GM12878 (cell line): Measurements from ENCODE around the gene GLB1L2. TPM values are rescaled to one million over a fixed set of nuclear protein-coding genes. Genes with fewer than 3 reads are reported as not detected.

Source experiments
- ATAC-seq: fragments of 200-7000 bp; cut with Tn5 transposase; 3 replicates; pipeline ENCODE4 v1.9.1; 2020; ENCODE audit warnings: mild to moderate bottlenecking, moderate library complexity
- BruUV-seq: library from RNA; stranded (reverse); fragments of 400-500 nt; replicated peaks from 2 replicates; lab custom pipeline; 2021; lab: Mats Ljungman, UMichigan
- CTCF ChIA-PET: fragments of 300-600 bp; sonication (Branson Sonifier 250); formaldehyde crosslinking; extraction: SDS; loops from one replicate; lab custom pipeline; 2021; ENCODE audit warnings: inconsistent platforms; lab: Yijun Ruan, JAX
- POLR2A ChIA-PET: fragments of 350-600 bp; formaldehyde crosslinking; extraction: SDS; loops from one replicate; lab custom pipeline; 2021; ENCODE audit warnings: inconsistent platforms; lab: Charles Lee
- RAD21 ChIA-PET: fragments of 300-600 bp; sonication (Branson Sonifier 250); formaldehyde crosslinking; loops from one replicate; lab custom pipeline; 2023; ENCODE audit warnings: antibody characterized with exemption; ENCODE audit not compliant: unreplicated experiment; lab: Charles Lee
- SMC1A ChIA-PET: fragments of 300-600 bp; sonication (Branson Sonifier 250); formaldehyde crosslinking; loops from one replicate; lab custom pipeline; 2023; ENCODE audit not compliant: unreplicated experiment, uncharacterized antibody; lab: Charles Lee
- DNase-seq: peaks from one replicate; pipeline ENCODE4 v3.0.0-alpha.2; 2011; ENCODE audit warnings: low read depth, low spot score
- FAIRE-seq: peaks from 3 replicates; lab custom pipeline; 2011; peaks lifted over from hg19 to GRCh38; lab: Jason Lieb, UNC
- H2AFZ ChIP-seq: 2 replicates; pipeline ENCODE4 v1.6.0; 2011; ENCODE audit warnings: low read depth, low read length, control low read depth; ENCODE audit not compliant: control insufficient read depth
- H3K27ac ChIP-seq: 2 replicates; pipeline ENCODE4 v1.5.1; 2011; ENCODE audit warnings: control low read depth; ENCODE audit not compliant: control insufficient read depth, insufficient read depth
- H3K27me3 ChIP-seq, 2 experiments: replicated peaks in 1 of 2; 2 replicates each; pipeline versions ENCODE4 v1.6.0 to v1.6.1; 2011; ENCODE audit warnings: low read length in 1 of 2; ENCODE audit not compliant: control insufficient read depth in 2 of 2, insufficient read depth in 2 of 2
- H3K36me3 ChIP-seq, 2 experiments: 2 replicates each; pipeline ENCODE4 v1.5.1; 2011; ENCODE audit warnings: low read length in 1 of 2; ENCODE audit not compliant: control insufficient read depth in 2 of 2, insufficient read depth in 2 of 2
- H3K4me1 ChIP-seq: 2 replicates; pipeline ENCODE4 v1.6.1; 2011; ENCODE audit warnings: mild to moderate bottlenecking, low read length, moderate library complexity, mixed read lengths; ENCODE audit not compliant: control insufficient read depth, insufficient read depth
- H3K4me2 ChIP-seq: 2 replicates; pipeline ENCODE4 v1.6.0; 2011; ENCODE audit warnings: control low read depth; ENCODE audit not compliant: control insufficient read depth, insufficient read depth
- H3K4me3 ChIP-seq: fragments of 200-600 bp; sonication (generic); 2 replicates; pipeline ENCODE4 v1.5.1; 2016
- H3K79me2 ChIP-seq: 2 replicates; pipeline ENCODE4 v1.6.0; 2011; ENCODE audit warnings: low read length; ENCODE audit not compliant: control insufficient read depth, insufficient read depth
- H3K9ac ChIP-seq: 2 replicates; pipeline ENCODE4 v1.8.0; 2011; ENCODE audit warnings: low read length, control low read depth, mixed read lengths; ENCODE audit not compliant: control insufficient read depth, insufficient read depth
- H3K9me3 ChIP-seq: replicated peaks from 3 replicates; pipeline ENCODE4 v1.5.1; 2011; ENCODE audit warnings: mild to moderate bottlenecking, low read length; ENCODE audit not compliant: control insufficient read depth, insufficient read depth
- H4K20me1 ChIP-seq: 2 replicates; pipeline ENCODE4 v1.6.0; 2011; ENCODE audit not compliant: control insufficient read depth, insufficient read depth
- ATF7 ChIP-seq: fragments of 450-650 bp; IDR thresholded peaks from 2 replicates; pipeline ENCODE4 v1.6.1; 2016; ENCODE audit warnings: low read depth, mild to moderate bottlenecking
- BCLAF1 ChIP-seq: fragments of 450-650 bp; IDR thresholded peaks from 2 replicates; pipeline ENCODE4 v1.6.1; 2017; ENCODE audit warnings: antibody characterized with exemption, mild to moderate bottlenecking, moderate library complexity
- EED ChIP-seq: sonication (generic); IDR thresholded peaks from 2 replicates; pipeline ENCODE4 v1.6.1; 2016; ENCODE audit warnings: antibody characterized with exemption, low read depth
- GATAD2B ChIP-seq: fragments of 450-650 bp; conservative IDR thresholded peaks from 2 replicates; pipeline ENCODE4 v1.6.1; 2017; ENCODE audit warnings: low read depth, mild to moderate bottlenecking, moderate library complexity
- HDGF ChIP-seq: fragments of 450-650 bp; IDR thresholded peaks from 2 replicates; pipeline ENCODE4 v1.6.1; 2016; ENCODE audit warnings: antibody characterized with exemption
- IRF5 ChIP-seq: fragments of 450-650 bp; IDR thresholded peaks from 2 replicates; pipeline ENCODE4 v1.6.1; 2017; ENCODE audit warnings: borderline replicate concordance
- KAT2A ChIP-seq: conservative IDR thresholded peaks from 2 replicates; pipeline ENCODE4 v1.6.1; 2011; ENCODE audit warnings: low read depth, low read length; ENCODE audit not compliant: control insufficient read depth
- KDM1A ChIP-seq: fragments of 200-600 bp; sonication (generic); IDR thresholded peaks from 2 replicates; pipeline ENCODE4 v1.6.1; 2016; ENCODE audit warnings: borderline replicate concordance
- MEF2A ChIP-seq: IDR thresholded peaks from 2 replicates; pipeline ENCODE4 v1.6.1; 2011; ENCODE audit warnings: low read depth, mild to moderate bottlenecking, low read length, moderate library complexity; ENCODE audit not compliant: insufficient read depth
- NKRF ChIP-seq: fragments of 450-650 bp; conservative IDR thresholded peaks from 2 replicates; pipeline ENCODE4 v1.6.1; 2017; ENCODE audit warnings: mild to moderate bottlenecking, moderate library complexity
- PML ChIP-seq: IDR thresholded peaks from 2 replicates; pipeline ENCODE4 v1.6.1; 2012; ENCODE audit warnings: low read length, inconsistent platforms
- POLR2A ChIP-seq: IDR thresholded peaks from 2 replicates; pipeline ENCODE4 v1.6.1; 2011; ENCODE audit warnings: low read depth, mild to moderate bottlenecking, low read length
- PRDM15 ChIP-seq: fragments of 450-650 bp; formaldehyde crosslinking; IDR thresholded peaks from 2 replicates; pipeline ENCODE4 v1.4.0; 2020; ENCODE audit warnings: mild to moderate bottlenecking, moderate library complexity
- RELA ChIP-seq: fragments of 450-650 bp; IDR thresholded peaks from 2 replicates; pipeline ENCODE4 v1.8.0; 2014; ENCODE audit warnings: borderline replicate concordance; ENCODE audit not compliant: partially characterized antibody
- RUNX3 ChIP-seq: IDR thresholded peaks from 2 replicates; pipeline ENCODE4 v1.6.1; 2012; ENCODE audit warnings: low read length, inconsistent platforms
- SMAD5 ChIP-seq: IDR thresholded peaks from 2 replicates; pipeline ENCODE4 v1.6.1; 2016; ENCODE audit warnings: antibody characterized with exemption, low read depth
- SP1 ChIP-seq: IDR thresholded peaks from one replicate; pipeline ENCODE4 v1.6.1; 2011; ENCODE audit warnings: low read depth, low read length
- YBX1 ChIP-seq: fragments of 450-650 bp; IDR thresholded peaks from 2 replicates; pipeline ENCODE4 v1.6.1; 2016; ENCODE audit warnings: antibody characterized with exemption
- WGBS: methylation state at CpG from one replicate; pipeline ENCODE4 v1.1.6; 2016; ENCODE audit warnings: low lambda C conversion rate; ENCODE audit not compliant: insufficient replicate concordance, insufficient coverage; ENCODE audit errors: missing lambda C conversion rate; 5-methylcytosine and 5-hydroxymethylcytosine counted together
- in situ Hi-C: fragments of 300-500 bp; cut with MboI; formaldehyde crosslinking; loops from 9 replicates; pipeline ENCODE4 v1.14.3; 2018; ENCODE audit warnings: mixed read lengths
- intact Hi-C: fragments of 100-400 bp; cut with micrococcal nuclease; formaldehyde crosslinking; loops from one replicate; pipeline ENCODE4 v1.14.2; 2022; ENCODE audit not compliant: unreplicated experiment
- polyA plus RNA-seq, 11 experiments: library from polyadenylated mRNA; depleted of rRNA in 4 of 11; unstranded in 6 of 11; stranded (reverse) in 5 of 11; fragments of >200 nt; fragmentation: Nextera tagmentation in 4 of 11; fragmentation: Illumina TruSeq in 1 of 11; extraction: Ambion mirVana in 4 of 11; extraction: Trizol in 1 of 11; gene quantifications; 1 replicate in 1 of 11; 2 replicates in 10 of 11; pipeline versions ENCODE4 v1.2.1 to v1.2.3, GENCODE V29; 2011 to 2016; ENCODE audit warnings: inconsistent platforms in 2 of 11, missing spikeins in 2 of 11, low read depth in 1 of 11
- total RNA-seq, 4 experiments: library from RNA; depleted of rRNA in 3 of 4; stranded (reverse); fragments of >200 nt in 3 of 4; fragmentation: Illumina TruSeq in 1 of 4; extraction: Trizol in 1 of 4; gene quantifications; 2 replicates each; pipeline versions ENCODE4 v1.2.1 to v1.2.3, GENCODE V29; 2013 to 2021

Gene GLB1L2
- total and polyA plus RNA-seq, 10 of the 15 experiments (the other 5 are each of a cell fraction or from before 2014, with no cell fraction given), result 0.04 to 0.85 (median 0.49) TPM

- ChIA-PET SMC1A (no interaction called here), POLR2A (no interaction called here), CTCF (no interaction called here), RAD21 (no interaction called here)
- no peak overlapping the region for H3K4me2 ChIP-seq
- DNase-seq (no peak), ATAC-seq (no peak), FAIRE-seq (no peak)
- WGBS, result 40% methylated on average over 7 of the region's 7 CpGs
- in situ Hi-C loops, result no loop called here
- no peaks in the 10 kb centered on the region for H3K36me3 ChIP-seq
- H3K27me3 ChIP-seq, result no peaks in the 10 kb centered on the region; a peak in 2 of 4 replicates
- H3K79me2 ChIP-seq, result no peaks in the 10 kb centered on the region
- intact Hi-C loops, result no loop called here
- BruUV-seq, result no TSS peak
- H4K20me1 ChIP-seq, result no peaks in the 10 kb centered on the region; the same call in 1 of the 2 replicates
- no peaks in the 10 kb centered on the region for H3K4me1 ChIP-seq
- no peaks in the 10 kb centered on the region for H3K9me3 ChIP-seq
- H3K27ac ChIP-seq, result no peak overlapping the region
- no peak overlapping the region for H2AFZ ChIP-seq
- TF ChIP-seq IRF5, result no peak
- TF ChIP-seq BCLAF1, result no peak
- no peak for TF ChIP-seq MEF2A
- TF ChIP-seq KAT2A, result no peak
- no peak for TF ChIP-seq NKRF
- TF ChIP-seq PRDM15 (CRISPR knock-in tag), result no peak
- TF ChIP-seq PML, result no peak
- no peak for TF ChIP-seq RELA
- no peak for TF ChIP-seq GATAD2B
- no peak for TF ChIP-seq POLR2A
- no peak for TF ChIP-seq EED
- TF ChIP-seq RUNX3, result no peak
- TF ChIP-seq SMAD5, result no peak
- no peak for TF ChIP-seq ATF7
- no peak for TF ChIP-seq SP1
- TF ChIP-seq KDM1A, result no peak
- no peak for TF ChIP-seq YBX1
- TF ChIP-seq HDGF, result no peak
- no peak overlapping the region for H3K9ac ChIP-seq
- H3K4me3 ChIP-seq, result no peak overlapping the region
Observed at GRCh38 chr11:134338654-134339053, 6.9 kb downstream of the GLB1L2 start.
